ENCODE data around the gene KLK2. TPM values are rescaled to one million over a fixed set of nuclear protein-coding genes. Genes with fewer than 3 reads are reported as not detected.

Gene KLK2
- total RNA-seq, 1 experiment from 2014 or later: not detected

- H3K36me3 Mint-ChIP-seq (ENCODE audit: insufficient read depth, unreplicated experiment): no peaks in the 10 kb centered on the region
- no peak for TF ChIP-seq CTCF (IDR thresholded peaks at IDR 0.05; ENCODE audit: unreplicated experiment)
- H3K27me3 Mint-ChIP-seq (ENCODE audit: unreplicated experiment): peaks cover 52% of the 10 kb centered on the region
Observed at GRCh38 chr19:50851620-50852019, 21.6 kb upstream of the KLK2 start.

GRCh38 chr19:50854636-50855410 lies 18.4 kb upstream of the KLK2 start, which contains the start of gene KLK3:
Gene KLK3, plus strand, starts transcription at chr19:50854915. Its CDS starts 41 bp downstream, at chr19:50854956.
- no peaks in the 10 kb centered on the region for H3K36me3 Mint-ChIP-seq (ENCODE audit: insufficient read depth, unreplicated experiment)
- TF ChIP-seq CTCF (IDR thresholded peaks at IDR 0.05; ENCODE audit: unreplicated experiment): no peak
- CTCF ChIA-PET: no interaction called here
- DNase-seq: no peak
- intact Hi-C loops (cut with micrococcal nuclease; ENCODE audit: unreplicated experiment): no loop called here
- no peak within 1 kb of the TSS for H3K4me3 Mint-ChIP-seq (ENCODE audit: low read depth, unreplicated experiment)
- H3K9me3 Mint-ChIP-seq (ENCODE audit: low read depth, unreplicated experiment): no peaks in the 10 kb centered on the region
- H3K27ac Mint-ChIP-seq (ENCODE audit: unreplicated experiment): no peak within 1 kb of the TSS
- no TSS peak for BruUV-seq (replicated peaks)
- H3K27me3 Mint-ChIP-seq (ENCODE audit: unreplicated experiment): peaks cover 32% of the 10 kb centered on the region
- H3K4me1 Mint-ChIP-seq (ENCODE audit: low read depth, unreplicated experiment): no peaks in the 10 kb centered on the region

More at GRCh38 chr19:50851620-50852019, 21.6 kb upstream of the KLK2 start:
- H3K9me3 Mint-ChIP-seq (ENCODE audit: low read depth, unreplicated experiment): no peaks in the 10 kb centered on the region
- H3K4me1 Mint-ChIP-seq (ENCODE audit: low read depth, unreplicated experiment): no peaks in the 10 kb centered on the region
- H3K4me3 Mint-ChIP-seq (ENCODE audit: low read depth, unreplicated experiment): no peak overlapping the region
- no peak for DNase-seq
- CTCF ChIA-PET: no interaction called here
- intact Hi-C loops (cut with micrococcal nuclease; ENCODE audit: unreplicated experiment): no loop called here
- H3K27ac Mint-ChIP-seq (ENCODE audit: unreplicated experiment): no peak overlapping the region
- BruUV-seq (replicated peaks): no TSS peak

DNA sequence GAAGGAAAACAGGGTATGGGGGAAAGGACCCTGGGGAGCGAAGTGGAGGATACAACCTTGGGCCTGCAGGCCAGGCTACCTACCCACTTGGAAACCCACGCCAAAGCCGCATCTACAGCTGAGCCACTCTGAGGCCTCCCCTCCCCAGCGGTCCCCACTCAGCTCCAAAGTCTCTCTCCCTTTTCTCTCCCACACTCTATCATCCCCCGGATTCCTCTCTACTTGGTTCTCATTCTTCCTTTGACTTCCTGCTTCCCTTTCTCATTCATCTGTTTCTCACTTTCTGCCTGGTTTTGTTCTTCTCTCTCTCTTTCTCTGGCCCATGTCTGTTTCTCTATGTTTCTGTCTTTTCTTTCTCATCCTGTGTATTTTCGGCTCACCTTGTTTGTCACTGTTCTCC lies 15.9 kb upstream of the KLK2 start:
- no peak overlapping the region for H3K4me3 Mint-ChIP-seq (ENCODE audit: low read depth, unreplicated experiment)
- DNase-seq: no peak
- H3K4me1 Mint-ChIP-seq (ENCODE audit: low read depth, unreplicated experiment): no peaks in the 10 kb centered on the region
- no peaks in the 10 kb centered on the region for H3K36me3 Mint-ChIP-seq (ENCODE audit: insufficient read depth, unreplicated experiment)
- no peak overlapping the region for H3K27ac Mint-ChIP-seq (ENCODE audit: unreplicated experiment)
- H3K27me3 Mint-ChIP-seq (ENCODE audit: unreplicated experiment): peaks cover 7% of the 10 kb centered on the region
- intact Hi-C loops (cut with micrococcal nuclease; ENCODE audit: unreplicated experiment): no loop called here
- TF ChIP-seq CTCF (IDR thresholded peaks at IDR 0.05; ENCODE audit: unreplicated experiment): no peak
- no TSS peak for BruUV-seq (replicated peaks)
- CTCF ChIA-PET: no interaction called here
- H3K9me3 Mint-ChIP-seq (ENCODE audit: low read depth, unreplicated experiment): no peaks in the 10 kb centered on the region

DNA sequence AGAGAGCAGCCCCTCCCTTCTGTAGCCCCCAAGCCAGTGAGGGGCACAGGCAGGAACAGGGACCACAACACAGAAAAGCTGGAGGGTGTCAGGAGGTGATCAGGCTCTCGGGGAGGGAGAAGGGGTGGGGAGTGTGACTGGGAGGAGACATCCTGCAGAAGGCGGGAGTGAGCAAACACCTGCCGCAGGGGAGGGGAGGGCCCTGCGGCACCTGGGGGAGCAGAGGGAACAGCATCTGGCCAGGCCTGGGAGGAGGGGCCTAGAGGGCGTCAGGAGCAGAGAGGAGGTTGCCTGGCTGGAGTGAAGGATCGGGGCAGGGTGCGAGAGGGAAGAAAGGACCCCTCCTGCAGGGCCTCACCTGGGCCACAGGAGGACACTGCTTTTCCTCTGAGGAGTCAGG lies 14.4 kb upstream of the KLK2 start:
- CTCF ChIA-PET: no interaction called here

More for the DNA sequence above, 14.4 kb upstream of the KLK2 start:
- Mint-ChIP-seq H3K4me1 (ENCODE audit: low read depth, unreplicated experiment) (no peaks in the 10 kb centered on the region), H3K9me3 (ENCODE audit: low read depth, unreplicated experiment) (no peaks in the 10 kb centered on the region), H3K36me3 (ENCODE audit: insufficient read depth, unreplicated experiment) (no peaks in the 10 kb centered on the region), H3K27ac (ENCODE audit: unreplicated experiment) (no peak overlapping the region), H3K27me3 (ENCODE audit: unreplicated experiment) (no peaks in the 10 kb centered on the region), H3K4me3 (ENCODE audit: low read depth, unreplicated experiment) (no peak overlapping the region)
- BruUV-seq (replicated peaks): no TSS peak
- DNase-seq: no peak
- intact Hi-C loops (cut with micrococcal nuclease; ENCODE audit: unreplicated experiment): no loop called here
- no peak for TF ChIP-seq CTCF (IDR thresholded peaks at IDR 0.05; ENCODE audit: unreplicated experiment)
